Sigmoid colon (tissue), 7 donors: ENCODE results near the gene CALHM1. TPM values are rescaled to one million over a fixed set of nuclear protein-coding genes. Genes with fewer than 3 reads are reported as not detected.
A peak's percentile ranks its signal among the peaks of the same experiment; 100 is the strongest.

ENCODE experiments used
- DNase-seq: peaks from one replicate; pipeline ENCODE4 v3.0.0-alpha.2; 2019
- H3K27ac ChIP-seq, 4 donors: fragments of 200-600 bp; sonication (generic); one replicate each; pipeline ENCODE4 v1.5.1; 2016 to 2019; ENCODE audit warnings: mild to moderate bottlenecking in 1 of 4
- H3K27me3 ChIP-seq, 3 donors: fragments of 200-600 bp; sonication (generic); one replicate each; pipeline ENCODE4 v1.5.1; 2019; ENCODE audit warnings: mild to moderate bottlenecking in 1 of 3
- H3K36me3 ChIP-seq, 4 donors: fragments of 200-600 bp; sonication (generic); one replicate each; pipeline ENCODE4 v1.5.1; 2016 to 2019
- H3K4me1 ChIP-seq, 4 donors: fragments of 200-600 bp; sonication (generic); one replicate each; pipeline ENCODE4 v1.5.1; 2017 to 2019
- H3K4me3 ChIP-seq, 4 donors: fragments of 200-600 bp; sonication (generic); one replicate each; pipeline ENCODE4 v1.5.1; 2017 to 2019; ENCODE audit warnings: mild to moderate bottlenecking in 2 of 4, moderate library complexity in 1 of 4
- H3K9me3 ChIP-seq, 4 donors: fragments of 200-600 bp in 3 of 4; sonication (generic) in 3 of 4; one replicate each; pipeline versions ENCODE4 v1.5.1 to v1.6.1; 2013 to 2019
- CTCF ChIP-seq, 4 experiments: fragments of 450-650 bp in 3 of 4; fragments of 200-600 bp in 1 of 4; IDR thresholded peaks; one replicate each; pipeline ENCODE4 v1.5.1; 2016 to 2019; ENCODE audit warnings: antibody characterized with exemption in 4 of 4, mild to moderate bottlenecking in 3 of 4, moderate library complexity in 2 of 4
- EP300 ChIP-seq, 4 donors: sonication (generic); formaldehyde crosslinking; IDR thresholded peaks; one replicate each; pipeline ENCODE4 v1.6.1; 2017; ENCODE audit warnings: antibody characterized with exemption in 4 of 4
- POLR2A ChIP-seq, 2 donors: fragments of 450-650 bp; IDR thresholded peaks; one replicate each; pipeline ENCODE4 v1.6.1; 2016; ENCODE audit warnings: antibody characterized with exemption in 2 of 2, mild to moderate bottlenecking in 2 of 2, moderate library complexity in 2 of 2
- POLR2AphosphoS5 ChIP-seq, 4 donors: sonication (generic); formaldehyde crosslinking; IDR thresholded peaks; one replicate each; pipeline ENCODE4 v1.6.1; 2017; ENCODE audit warnings: antibody characterized with exemption in 4 of 4
- WGBS, 2 donors: extraction: QIAGEN DNeasy Blood & Tissue Kit; methylation state at CpG; one replicate each; pipeline ENCODE4 v1.1.7; 2013; 5-methylcytosine and 5-hydroxymethylcytosine counted together
- intact Hi-C: fragments of 100-400 bp; cut with DNase I; formaldehyde crosslinking; loops from one replicate; pipeline ENCODE4 v1.15.1; 2023
- polyA plus RNA-seq, 3 donors: library from polyadenylated mRNA; stranded (reverse); fragments of 200-250 nt; gene quantifications; one replicate each; pipeline ENCODE4 v1.2.3, GENCODE V29; 2013
- total RNA-seq, 4 donors: library from RNA; depleted of rRNA; stranded (reverse); fragments of >200 nt; gene quantifications; one replicate each; pipeline ENCODE4 v1.1.0, GENCODE V29; 2016
- donor health status: healthy with polysubstance abuse.
- donor health status: Bipolar disorder and iron deficiency.
- donor health status: healthy.

The CALHM1 gene
- total and polyA plus RNA-seq, 7 donors = 0.07 TPM; not detected in 6

GRCh38 chr10:103493362-103493915 lies 34.7 kb upstream of the CALHM1 start, which contains the start of gene NEURL1:
NEURL1 (plus strand) TSS chr10:103493705; CDS start chr10:103494388, 683 bp downstream.
- whole genome bisulfite sequencing, 2 donors = 1 to 4% methylated on average over 65 of the region's 65 CpGs
- intact Hi-C loops = loop anchor here (5.0 kb wide), 1 partner anchor 64 kb away; no protein-coding TSS in a partner anchor
- Histone ChIP-seq H3K36me3 (no peaks in the 10 kb centered on the region), H3K9me3 (no peaks in the 10 kb centered on the region), H3K4me1 (peaks cover 0 to 34% (median 31%) of the 10 kb centered on the region in 4 donors), H3K27ac (peak within 1 kb of the TSS in 1 of 4 donors; percentile 50), H3K27me3 (peaks cover 9 to 42% (median 16%) of the 10 kb centered on the region in 3 donors), H3K4me3 (peak within 1 kb of the TSS; percentile 9 to 60 (median 51))
- TF ChIP-seq EP300 (IDR thresholded peaks at IDR 0.05) (no peak), POLR2A (IDR thresholded peaks at IDR 0.05) (no peak), CTCF (IDR thresholded peaks at IDR 0.05) (no peak), POLR2AphosphoS5 (IDR thresholded peaks at IDR 0.05) (no peak)
- no peak for DNase-seq

- Histone ChIP-seq H3K9me3 (no peaks in the 10 kb centered on the region), H3K27me3 (peaks cover 9 to 41% (median 16%) of the 10 kb centered on the region in 3 donors), H3K4me3 (peak overlapping the region in 1 of 4 donors; percentile 60), H3K36me3 (no peaks in the 10 kb centered on the region), H3K4me1 (peaks cover 0 to 34% (median 31%) of the 10 kb centered on the region in 4 donors), H3K27ac (peak overlapping the region in 1 of 4 donors; percentile 50)
- 78 to 79% methylated on average over 5 of the region's 5 CpGs for WGBS, 2 donors
- TF ChIP-seq POLR2A (IDR thresholded peaks at IDR 0.05) (no peak), POLR2AphosphoS5 (IDR thresholded peaks at IDR 0.05) (no peak), CTCF (IDR thresholded peaks at IDR 0.05) (no peak), EP300 (IDR thresholded peaks at IDR 0.05) (no peak)
- intact Hi-C loops = loop anchor here (5.0 kb wide), 1 partner anchor 65 kb away; no protein-coding TSS in a partner anchor
- no peak for DNase-seq
These were observed 34.1 kb upstream of the CALHM1 start for GRCh38 chr10:103492655-103493261.

GRCh38 chr10:103491729-103492364 lies 33.1 kb upstream of the CALHM1 start:
- peak overlapping the region in 1 of 4 donors; percentile 50 for H3K27ac ChIP-seq
- H3K27me3 ChIP-seq = peaks cover 9 to 38% (median 16%) of the 10 kb centered on the region in 3 donors
- H3K4me3 ChIP-seq = no peak overlapping the region
- peaks cover 0 to 41% (median 34%) of the 10 kb centered on the region in 4 donors for H3K4me1 ChIP-seq
- H3K9me3 ChIP-seq = no peaks in the 10 kb centered on the region
- no peak for TF ChIP-seq POLR2A (IDR thresholded peaks at IDR 0.05)
- peak in 3 of 4 donors; percentile 13 to 76 (median 50) for TF ChIP-seq POLR2AphosphoS5 (IDR thresholded peaks at IDR 0.05)
- peak in 1 of 4 donors; percentile 9 for TF ChIP-seq EP300 (IDR thresholded peaks at IDR 0.05)
- no peak for TF ChIP-seq CTCF (IDR thresholded peaks at IDR 0.05)
- intact Hi-C loops = loop anchor here (5.0 kb wide), 1 partner anchor 65 kb away; no protein-coding TSS in a partner anchor
- H3K36me3 ChIP-seq = no peaks in the 10 kb centered on the region
- 71 to 77% methylated on average over 7 of the region's 7 CpGs for WGBS, 2 donors
- no peak for DNase-seq

GRCh38 chr10:103490986-103491314 lies 32.2 kb upstream of the CALHM1 start:
- Histone ChIP-seq H3K27ac (no peak overlapping the region), H3K9me3 (no peaks in the 10 kb centered on the region), H3K4me3 (no peak overlapping the region), H3K4me1 (peaks cover 0 to 49% (median 42%) of the 10 kb centered on the region in 4 donors), H3K36me3 (no peaks in the 10 kb centered on the region), H3K27me3 (peaks cover 9 to 33% (median 16%) of the 10 kb centered on the region in 3 donors)
- intact Hi-C loops = loop anchor here (5.0 kb wide), 1 partner anchor 66 kb away; no protein-coding TSS in a partner anchor
- DNase-seq = no peak
- TF ChIP-seq POLR2A (IDR thresholded peaks at IDR 0.05) (no peak), CTCF (IDR thresholded peaks at IDR 0.05) (no peak), POLR2AphosphoS5 (IDR thresholded peaks at IDR 0.05) (no peak), EP300 (IDR thresholded peaks at IDR 0.05) (no peak)
- WGBS, 2 donors = 88 to 92% methylated on average over 1 of the region's 1 CpG
